AG04450 (cell line): Measurements from ENCODE around the gene GMNC. TPM values are rescaled to one million over a fixed set of nuclear protein-coding genes. Genes with fewer than 3 reads are reported as not detected.

ENCODE experiments used
- CTCF ChIA-PET: fragments of 300-600, 350-600 bp; formaldehyde crosslinking; extraction: SDS; loops from one replicate; lab custom pipeline; 2022; ENCODE audit warnings: antibody characterized with exemption, inconsistent platforms; lab: Charles Lee
- POLR2A ChIA-PET: fragments of 350-600 bp; formaldehyde crosslinking; extraction: SDS; loops from one replicate; lab custom pipeline; 2021; ENCODE audit warnings: antibody characterized with exemption, inconsistent platforms; lab: Yijun Ruan, JAX
- DNase-seq: peaks from one replicate; pipeline ENCODE4 v3.0.0-alpha.2; 2011; ENCODE audit warnings: low read depth, low spot score
- H3K27ac ChIP-seq: one replicate; pipeline ENCODE4 v1.5.1; 2012; ENCODE audit warnings: low read depth, low read length, control low read depth
- H3K27me3 ChIP-seq: one replicate; pipeline ENCODE4 v1.6.0; 2012; ENCODE audit warnings: low read length; ENCODE audit not compliant: control insufficient read depth, insufficient read depth
- H3K4me3 ChIP-seq: 2 replicates; pipeline ENCODE4 v1.5.1; 2011; ENCODE audit warnings: mild to moderate bottlenecking, low read depth, low read length, control low read depth
- H3K9me3 ChIP-seq: 2 replicates; pipeline ENCODE4 v1.5.1; 2012; ENCODE audit warnings: low read length; ENCODE audit not compliant: control insufficient read depth, insufficient read depth
- polyA plus RNA-seq: library from polyadenylated mRNA; depleted of rRNA; stranded (reverse); fragments of >200 nt; gene quantifications from 2 replicates; pipeline ENCODE4 v1.2.3, GENCODE V29; 2011
- TF ChIP-seq, protein P1 (sequence below): IDR thresholded peaks from 2 replicates; pipeline ENCODE4 v1.5.1; 2011; ENCODE audit warnings: low read depth, low read length, control low read depth, inconsistent platforms

GMNC gene
- polyA plus RNA-seq, 1 experiment, result 0.02 TPM

DNA sequence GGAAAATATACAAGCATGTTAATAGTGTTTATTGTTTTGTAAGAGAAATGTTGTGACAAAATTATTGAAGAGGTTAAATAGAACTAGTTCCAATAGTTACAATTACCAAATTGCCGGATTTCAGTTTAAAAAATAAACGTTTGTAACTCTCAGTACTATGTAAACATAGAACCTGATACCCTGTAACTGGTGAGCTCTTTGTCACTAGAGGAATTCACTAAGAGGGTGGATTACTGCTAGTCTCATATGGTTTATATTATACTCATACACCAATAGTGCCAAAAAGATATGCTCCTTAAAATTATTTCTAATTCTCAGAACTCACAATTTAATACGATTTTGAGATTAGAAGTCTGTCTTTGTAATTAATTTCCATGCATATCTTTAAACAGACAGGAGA lies 7.6 kb upstream of the GMNC start:
- Histone ChIP-seq H3K27me3 (no peaks in the 10 kb centered on the region), H3K4me3 (no peak overlapping the region), H3K9me3 (no peaks in the 10 kb centered on the region), H3K27ac (no peak overlapping the region)
- ChIA-PET POLR2A (no interaction called here), CTCF (interaction anchor here (7.5 kb wide), 1 partner anchor 13 kb away, joined by 59 read pairs; no protein-coding TSS in a partner anchor)
- TF ChIP-seq, protein P1, sequence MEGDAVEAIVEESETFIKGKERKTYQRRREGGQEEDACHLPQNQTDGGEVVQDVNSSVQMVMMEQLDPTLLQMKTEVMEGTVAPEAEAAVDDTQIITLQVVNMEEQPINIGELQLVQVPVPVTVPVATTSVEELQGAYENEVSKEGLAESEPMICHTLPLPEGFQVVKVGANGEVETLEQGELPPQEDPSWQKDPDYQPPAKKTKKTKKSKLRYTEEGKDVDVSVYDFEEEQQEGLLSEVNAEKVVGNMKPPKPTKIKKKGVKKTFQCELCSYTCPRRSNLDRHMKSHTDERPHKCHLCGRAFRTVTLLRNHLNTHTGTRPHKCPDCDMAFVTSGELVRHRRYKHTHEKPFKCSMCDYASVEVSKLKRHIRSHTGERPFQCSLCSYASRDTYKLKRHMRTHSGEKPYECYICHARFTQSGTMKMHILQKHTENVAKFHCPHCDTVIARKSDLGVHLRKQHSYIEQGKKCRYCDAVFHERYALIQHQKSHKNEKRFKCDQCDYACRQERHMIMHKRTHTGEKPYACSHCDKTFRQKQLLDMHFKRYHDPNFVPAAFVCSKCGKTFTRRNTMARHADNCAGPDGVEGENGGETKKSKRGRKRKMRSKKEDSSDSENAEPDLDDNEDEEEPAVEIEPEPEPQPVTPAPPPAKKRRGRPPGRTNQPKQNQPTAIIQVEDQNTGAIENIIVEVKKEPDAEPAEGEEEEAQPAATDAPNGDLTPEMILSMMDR, result no peak
- no peak for DNase-seq

GRCh38 chr3:190867071-190867470 lies 4.6 kb upstream of the GMNC start:
- DNase-seq, result no peak
- TF ChIP-seq, protein P1, result no peak
- POLR2A ChIA-PET, result no interaction called here
- CTCF ChIA-PET, result interaction anchor here (1.4 to 7.5 kb wide), 2 partner anchors 16 to 184 kb away, joined by 3 to 59 read pairs; no protein-coding TSS in a partner anchor
- no peaks in the 10 kb centered on the region for H3K27me3 ChIP-seq
- no peak overlapping the region for H3K27ac ChIP-seq
- no peaks in the 10 kb centered on the region for H3K9me3 ChIP-seq
- H3K4me3 ChIP-seq, result no peak overlapping the region

- H3K27ac ChIP-seq, result no peak overlapping the region
- H3K27me3 ChIP-seq, result no peaks in the 10 kb centered on the region
- no peaks in the 10 kb centered on the region for H3K9me3 ChIP-seq
- ChIA-PET CTCF (interaction anchor here (1.2 to 3.4 kb wide), 2 partner anchors 17 to 54 kb away, joined by 3 to 18 read pairs; no protein-coding TSS in a partner anchor), POLR2A (no interaction called here)
- no peak overlapping the region for H3K4me3 ChIP-seq
- no peak for DNase-seq
- TF ChIP-seq, protein P1, result no peak
These were observed 3.3 kb upstream of the GMNC start for GRCh38 chr3:190865828-190866227.

DNA sequence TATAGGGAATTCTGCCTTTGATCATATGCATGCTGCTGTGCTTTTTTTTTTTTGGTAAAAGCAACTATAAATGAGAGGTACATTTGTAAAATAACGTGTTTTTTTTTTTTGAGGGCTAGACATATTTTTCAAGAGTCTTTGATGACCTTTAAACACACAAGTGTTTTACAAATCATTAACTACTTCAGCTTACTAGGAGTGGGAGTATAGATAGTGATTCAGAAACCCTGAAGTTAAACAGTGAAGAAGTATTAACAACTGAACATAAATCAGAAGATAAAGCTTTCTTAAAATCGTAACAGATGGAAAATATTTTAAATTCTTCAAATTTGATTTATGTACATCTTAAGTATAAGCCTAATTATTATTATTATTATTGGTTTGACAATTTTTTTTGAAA lies 2.9 kb upstream of the GMNC start:
- CTCF ChIA-PET, result interaction anchor here (0.6 to 3.4 kb wide), 4 partner anchors 18 to 166 kb away, joined by 3 to 18 read pairs (median 3); no protein-coding TSS in a partner anchor
- TF ChIP-seq, protein P1, result no peak
- DNase-seq, result no peak
- H3K27ac ChIP-seq, result no peak overlapping the region
- POLR2A ChIA-PET, result no interaction called here
- H3K9me3 ChIP-seq, result no peaks in the 10 kb centered on the region
- H3K4me3 ChIP-seq, result no peak overlapping the region
- no peaks in the 10 kb centered on the region for H3K27me3 ChIP-seq

GRCh38 chr3:190864002-190864401 lies 1.5 kb upstream of the GMNC start:
- no peak for DNase-seq
- H3K27me3 ChIP-seq, result no peaks in the 10 kb centered on the region
- TF ChIP-seq, protein P1, result no peak
- no peak overlapping the region for H3K27ac ChIP-seq
- ChIA-PET POLR2A (no interaction called here), CTCF (interaction anchor here (0.8 to 3.4 kb wide), 2 partner anchors 19 to 542 kb away, joined by 3 to 18 read pairs; partner anchors contain the start of gene CLDN1)
- H3K9me3 ChIP-seq, result no peaks in the 10 kb centered on the region
- no peak overlapping the region for H3K4me3 ChIP-seq
